H1 (cell line): ENCODE results near the gene GAB2. TPM values are rescaled to one million over a fixed set of nuclear protein-coding genes. Genes with fewer than 3 reads are reported as not detected.

Source experiments
- CTCF ChIA-PET: fragments of 300-600 bp; sonication (Branson Sonifier 250); formaldehyde crosslinking; loops from one replicate; lab custom pipeline; 2021; ENCODE audit not compliant: partially characterized antibody; lab: Charles Lee
- POLR2A ChIA-PET: fragments of 300-600 bp; sonication (Branson Sonifier 250); formaldehyde crosslinking; loops from one replicate; lab custom pipeline; 2021; ENCODE audit warnings: inconsistent platforms; ENCODE audit not compliant: partially characterized antibody; lab: Charles Lee
- DNase-seq, 2 experiments: peaks; one replicate each; pipeline versions ENCODE4 v3.0.0 to v3.0.0-alpha.2; 2010 to 2022; ENCODE audit warnings: low spot score in 2 of 2, low read depth in 1 of 2, mixed read lengths in 1 of 2
- FAIRE-seq: peaks from 2 replicates; lab custom pipeline; 2011; peaks lifted over from hg19 to GRCh38; lab: Jason Lieb, UNC
- H2AFZ ChIP-seq: 2 replicates; pipeline ENCODE4 v1.8.1; 2012; ENCODE audit warnings: low read length, inconsistent platforms
- H2AK5ac ChIP-seq: 2 replicates; pipeline ENCODE4 v1.6.1; 2013; ENCODE audit warnings: low read depth, low read length
- H2BK120ac ChIP-seq: replicated peaks from 2 replicates; pipeline ENCODE3; 2013; ENCODE audit warnings: low read depth, low read length, inconsistent platforms
- H2BK12ac ChIP-seq: 2 replicates; pipeline ENCODE4 v1.6.1; 2013; ENCODE audit warnings: low read depth, low read length
- H2BK15ac ChIP-seq: 2 replicates; pipeline ENCODE4 v1.6.1; 2013; ENCODE audit warnings: low read length
- H2BK20ac ChIP-seq: 2 replicates; pipeline ENCODE4 v1.6.1; 2013; ENCODE audit warnings: low read length
- H2BK5ac ChIP-seq: 2 replicates; pipeline ENCODE4 v1.6.1; 2013; ENCODE audit warnings: low read depth, low read length
- H3K14ac ChIP-seq: 2 replicates; pipeline ENCODE4 v1.6.1; 2013; ENCODE audit warnings: inconsistent platforms; ENCODE audit not compliant: insufficient read length
- H3K18ac ChIP-seq: 2 replicates; pipeline ENCODE4 v1.6.1; 2013; ENCODE audit warnings: low read length; ENCODE audit errors: extremely low read depth
- H3K23ac ChIP-seq: 2 replicates; pipeline ENCODE4 v1.6.1; 2013; ENCODE audit warnings: inconsistent platforms; ENCODE audit not compliant: insufficient read length
- H3K23me2 ChIP-seq: 2 replicates; pipeline ENCODE4 v1.6.1; 2013; ENCODE audit warnings: low read depth, low read length
- H3K27ac ChIP-seq: 2 replicates; pipeline ENCODE4 v1.6.1; 2011; ENCODE audit warnings: low read depth, low read length, inconsistent platforms
- H3K27me3 ChIP-seq, 4 experiments: replicated peaks in 1 of 4; 1 replicate in 1 of 4; 2 replicates in 3 of 4; pipeline versions ENCODE4 v1.6.1 to v1.8.1; 2011 to 2013; ENCODE audit warnings: low read length in 3 of 4, mild to moderate bottlenecking in 3 of 4, inconsistent platforms in 2 of 4, mixed read lengths in 2 of 4, moderate library complexity in 1 of 4; ENCODE audit not compliant: control insufficient read depth in 3 of 4, insufficient read depth in 3 of 4; ENCODE audit errors: extremely low read depth in 1 of 4
- H3K36me3 ChIP-seq, 4 experiments: 2 replicates each; pipeline versions ENCODE4 v1.6.1 to v1.8.1; 2011 to 2013; ENCODE audit warnings: mild to moderate bottlenecking in 4 of 4, low read length in 3 of 4, moderate library complexity in 2 of 4, control low read depth in 1 of 4, inconsistent platforms in 1 of 4; ENCODE audit not compliant: insufficient read depth in 4 of 4, control insufficient read depth in 2 of 4
- H3K4ac ChIP-seq: replicated peaks from 2 replicates; pipeline ENCODE3; 2013; ENCODE audit warnings: low read length, low read depth, mixed read lengths, inconsistent platforms; ENCODE audit not compliant: insufficient read length
- H3K4me1 ChIP-seq, 4 experiments: replicated peaks in 1 of 4; 1 replicate in 1 of 4; 2 replicates in 3 of 4; pipeline versions ENCODE4 v1.6.1 to v1.8.1; 2011 to 2013; ENCODE audit warnings: low read length in 3 of 4, inconsistent platforms in 2 of 4, mixed read lengths in 1 of 4; ENCODE audit not compliant: insufficient read depth in 4 of 4, control insufficient read depth in 3 of 4
- H3K4me2 ChIP-seq, 2 experiments: 2 replicates each; pipeline versions ENCODE4 v1.6.1 to v1.8.1; 2011 to 2013; ENCODE audit warnings: low read depth in 2 of 2, low read length in 2 of 2, control low read depth in 1 of 2, inconsistent platforms in 1 of 2, mild to moderate bottlenecking in 1 of 2; ENCODE audit not compliant: insufficient read depth in 1 of 2
- H3K4me3 ChIP-seq, 4 experiments: fragments of 200-600, 300-600 bp in 1 of 4; sonication (generic), shearing (Covaris generic), sonication (Bioruptor Twin) in 1 of 4; 2 replicates each; pipeline versions ENCODE4 v1.5.1 to v1.8.1; 2011 to 2016; ENCODE audit warnings: low read length in 4 of 4, low read depth in 3 of 4, control low read depth in 2 of 4, inconsistent platforms in 2 of 4, mild to moderate bottlenecking in 2 of 4, mixed read lengths in 1 of 4, moderate library complexity in 1 of 4; ENCODE audit not compliant: insufficient read depth in 2 of 4; ENCODE audit errors: extremely low read depth in 1 of 4
- H3K56ac ChIP-seq: replicated peaks from 2 replicates; pipeline ENCODE3; 2013; ENCODE audit warnings: low read depth, mild to moderate bottlenecking, mixed read lengths, low read length, inconsistent platforms; ENCODE audit not compliant: insufficient read length
- H3K79me1 ChIP-seq: 2 replicates; pipeline ENCODE4 v1.6.1; 2013; ENCODE audit warnings: low read depth, low read length, control low read depth
- H3K79me2 ChIP-seq, 2 experiments: 2 replicates each; pipeline versions ENCODE4 v1.6.1 to v1.8.1; 2012 to 2013; ENCODE audit warnings: low read length in 2 of 2, mild to moderate bottlenecking in 2 of 2, inconsistent platforms in 1 of 2; ENCODE audit not compliant: insufficient read depth in 2 of 2, control insufficient read depth in 1 of 2
- H3K9ac ChIP-seq, 4 experiments: replicated peaks in 1 of 4; 1 replicate in 1 of 4; 2 replicates in 3 of 4; pipeline versions ENCODE4 v1.6.1 to v1.8.1; 2011 to 2013; ENCODE audit warnings: low read depth in 3 of 4, low read length in 3 of 4, control low read depth in 2 of 4, mild to moderate bottlenecking in 2 of 4, moderate library complexity in 2 of 4, inconsistent platforms in 1 of 4; ENCODE audit errors: extremely low read depth in 1 of 4
- H3K9me3 ChIP-seq, 2 experiments: 2 replicates each; pipeline versions ENCODE4 v1.6.1 to v1.8.1; 2012 to 2013; ENCODE audit warnings: mild to moderate bottlenecking in 2 of 2, moderate library complexity in 2 of 2, control low read depth in 1 of 2, inconsistent platforms in 1 of 2, low read depth in 1 of 2, low read length in 1 of 2, mixed read lengths in 1 of 2; ENCODE audit not compliant: insufficient read depth in 2 of 2
- H4K20me1 ChIP-seq, 2 experiments: replicated peaks in 1 of 2; 2 replicates each; pipeline versions ENCODE3 to v1.8.1; 2011 to 2013; ENCODE audit warnings: inconsistent platforms in 2 of 2, low read length in 2 of 2, mild to moderate bottlenecking in 1 of 2; ENCODE audit not compliant: insufficient read depth in 2 of 2, control insufficient read depth in 1 of 2
- H4K5ac ChIP-seq: 2 replicates; pipeline ENCODE4 v1.6.1; 2013; ENCODE audit warnings: low read length, low read depth, mixed read lengths, inconsistent platforms; ENCODE audit not compliant: insufficient read length
- H4K8ac ChIP-seq: 2 replicates; pipeline ENCODE4 v1.8.0; 2013; ENCODE audit warnings: mild to moderate bottlenecking, moderate library complexity, low read length, inconsistent platforms; ENCODE audit not compliant: insufficient read depth; ENCODE audit errors: extremely low read depth
- H4K91ac ChIP-seq: replicated peaks from 2 replicates; pipeline ENCODE3; 2013; ENCODE audit warnings: low read length, mixed read lengths, inconsistent platforms; ENCODE audit not compliant: insufficient read length
- ASH2L ChIP-seq: fragments of 200-600, 300-600 bp; sonication (generic); IDR thresholded peaks from one replicate; pipeline ENCODE4 v1.7.1; 2017; ENCODE audit warnings: low read length
- E2F6 ChIP-seq: IDR thresholded peaks from 2 replicates; pipeline ENCODE4 v1.6.1; 2012; ENCODE audit warnings: inconsistent platforms
- EZH2 ChIP-seq: fragments of 200-600 bp; sonication (generic); IDR thresholded peaks from 2 replicates; pipeline ENCODE4 v1.7.1; 2012; ENCODE audit warnings: low read depth, mild to moderate bottlenecking, moderate library complexity, low read length, inconsistent platforms; ENCODE audit not compliant: severe bottlenecking
- GTF2F1 ChIP-seq: IDR thresholded peaks from 2 replicates; pipeline ENCODE4 v1.6.1; 2012; ENCODE audit warnings: low read depth, low read length, improper control_type of control experiment, borderline replicate concordance
- HDAC2 ChIP-seq, 2 experiments: fragments of 300-600 bp in 1 of 2; sonication (generic) in 1 of 2; IDR thresholded peaks; 2 replicates each; pipeline ENCODE4 v1.6.1; 2011 to 2012; ENCODE audit warnings: low read depth in 2 of 2, low read length in 2 of 2, mild to moderate bottlenecking in 2 of 2, moderate library complexity in 2 of 2, borderline replicate concordance in 1 of 2, inconsistent platforms in 1 of 2
- JUN ChIP-seq: IDR thresholded peaks from 2 replicates; pipeline ENCODE4 v1.6.1; 2011; ENCODE audit warnings: low read depth, mild to moderate bottlenecking, improper control_type of control experiment, low read length
- RAD21 ChIP-seq, 2 experiments: IDR thresholded peaks in 1 of 2; conservative IDR thresholded peaks in 1 of 2; 2 replicates each; pipeline ENCODE4 v1.6.1; 2011; ENCODE audit warnings: low read depth in 2 of 2, low read length in 2 of 2, improper control_type of control experiment in 1 of 2, inconsistent platforms in 1 of 2, mild to moderate bottlenecking in 1 of 2, moderate library complexity in 1 of 2
- RFX5 ChIP-seq: IDR thresholded peaks from 2 replicates; pipeline ENCODE4 v1.6.1; 2011; ENCODE audit warnings: low read depth, low read length, improper control_type of control experiment, borderline replicate concordance
- SIX5 ChIP-seq: IDR thresholded peaks from 2 replicates; pipeline ENCODE4 v1.6.1; 2011; ENCODE audit warnings: mild to moderate bottlenecking, low read depth, low read length
- SP4 ChIP-seq: IDR thresholded peaks from 2 replicates; pipeline ENCODE4 v1.6.1; 2012; ENCODE audit warnings: low read length, inconsistent platforms
- SRF ChIP-seq: IDR thresholded peaks from 2 replicates; pipeline ENCODE4 v1.6.1; 2011; ENCODE audit warnings: mild to moderate bottlenecking, low read depth, low read length, moderate library complexity
- SUZ12 ChIP-seq: fragments of 200-600 bp; sonication (generic); IDR thresholded peaks from 2 replicates; pipeline ENCODE4 v1.6.1; 2012; ENCODE audit warnings: mild to moderate bottlenecking, inconsistent platforms, low read length, moderate library complexity, mixed read lengths
- ZNF274 ChIP-seq: IDR thresholded peaks from 2 replicates; pipeline ENCODE4 v1.7.0; 2012; ENCODE audit warnings: low read length, borderline replicate concordance; ENCODE audit errors: extremely low read depth
- polyA plus RNA-seq, 7 experiments: library from polyadenylated mRNA; depleted of rRNA in 3 of 7; stranded (reverse) in 5 of 7; unstranded in 2 of 7; fragments of >200 nt in 5 of 7; fragments of 200-250 nt in 2 of 7; gene quantifications; 1 replicate in 5 of 7; 2 replicates in 1 of 7; 4 replicates in 1 of 7; pipeline versions ENCODE4 v1.2.1 to v1.2.3, GENCODE V29; 2011 to 2013; ENCODE audit warnings: missing spikeins in 2 of 7, mixed read lengths in 2 of 7
- total RNA-seq: library from RNA; stranded (reverse); fragmentation: NEBNext Ultra II Directional; extraction: Animal tissue kit (Norgen Biotek cat#: 25700); gene quantifications from 2 replicates; pipeline ENCODE4 v1.2.1, GENCODE V29; 2021

Gene GAB2
- total and polyA plus RNA-seq, 2 of the 8 experiments (the other 6 are each of a cell fraction or from before 2014, with no cell fraction given) = 6.3 to 14.0 TPM

GRCh38 chr11:78262691-78263090 lies 154.9 kb downstream of the GAB2 start:
- Histone ChIP-seq H3K4me2 (no peak overlapping the region), H3K27me3 (no peaks in the 10 kb centered on the region), H3K27ac (no peak overlapping the region), H4K91ac (no peak overlapping the region), H3K9me3 (no peaks in the 10 kb centered on the region), H3K9ac (no peak overlapping the region), H4K5ac (no peak overlapping the region), H3K36me3 (no peaks in the 10 kb centered on the region), H2BK15ac (no peak overlapping the region), H2AK5ac (no peak overlapping the region), H3K14ac (no peak overlapping the region), H3K18ac (no peak overlapping the region), H4K8ac (no peak overlapping the region), H3K79me2 (no peaks in the 10 kb centered on the region), H3K4ac (no peak overlapping the region), H3K79me1 (no peaks in the 10 kb centered on the region), H2BK12ac (no peak overlapping the region), H3K23me2 (no peaks in the 10 kb centered on the region), H2AFZ (no peak overlapping the region), H3K4me1 (peaks cover 0 to 4% (median 0%) of the 10 kb centered on the region in 4 experiments; a peak in 2 of 7 replicates), H2BK20ac (no peak overlapping the region), H2BK120ac (no peak overlapping the region), H3K56ac (no peak overlapping the region), H3K4me3 (no peak overlapping the region), H3K23ac (no peak overlapping the region), H2BK5ac (no peak overlapping the region), H4K20me1 (no peaks in the 10 kb centered on the region)
- ChIA-PET CTCF (interaction anchor here (1.1 to 1.9 kb wide), 5 partner anchors 8 to 157 kb away, joined by 4 to 8 read pairs (median 4); no protein-coding TSS in a partner anchor), POLR2A (interaction anchor here (1.1 kb wide), 1 partner anchor 10 kb away, joined by 3 read pairs; no protein-coding TSS in a partner anchor)
- DNase-seq (no peak), FAIRE-seq (no peak)
- no peak for TF ChIP-seq ZNF274
- no peak for TF ChIP-seq GTF2F1
- no peak for TF ChIP-seq ASH2L
- no peak for TF ChIP-seq HDAC2 (IDR thresholded peaks at IDR 0.05; ENCODE audit: borderline replicate concordance in 1 of 2, low read depth in 2 of 2, low read length in 2 of 2)
- no peak for TF ChIP-seq RFX5
- no peak for TF ChIP-seq SP4
- TF ChIP-seq JUN = no peak
- TF ChIP-seq SUZ12 = no peak
- TF ChIP-seq SRF = no peak
- no peak for TF ChIP-seq EZH2
- no peak for TF ChIP-seq E2F6
- no peak for TF ChIP-seq SIX5
- TF ChIP-seq RAD21 (IDR thresholded peaks at IDR 0.05 in 1 of 2, conservative IDR thresholded peaks at IDR 0.05 in 1 of 2; ENCODE audit: low read depth in 2 of 2, low read length in 2 of 2) = no peak
